Suprapubic skin (tissue), 4 donors: ENCODE data around the gene NME3.

Experiments used
- CTCF ChIP-seq, 2 donors: fragments of 200-600 bp in 1 of 2; fragments of 450-650 bp in 1 of 2; sonication (generic) in 1 of 2; IDR thresholded peaks; one replicate each; pipeline ENCODE4 v1.5.1; 2016 to 2019; ENCODE audit warnings: antibody characterized with exemption in 2 of 2, mild to moderate bottlenecking in 1 of 2, moderate library complexity in 1 of 2
- EP300 ChIP-seq: sonication (generic); formaldehyde crosslinking; IDR thresholded peaks from one replicate; pipeline ENCODE4 v1.6.1; 2017; ENCODE audit warnings: antibody characterized with exemption
- POLR2AphosphoS5 ChIP-seq, 3 donors: sonication (generic); formaldehyde crosslinking; IDR thresholded peaks; one replicate each; pipeline ENCODE4 v1.6.1; 2017; ENCODE audit warnings: antibody characterized with exemption in 3 of 3

GRCh38 chr16:1743376-1744337 lies 27.7 kb downstream of the NME3 start:
- TF ChIP-seq CTCF (IDR thresholded peaks at IDR 0.05), result no peak
- no peak for TF ChIP-seq EP300
- no peak for TF ChIP-seq POLR2AphosphoS5 (IDR thresholded peaks at IDR 0.05)
